Measurements from ENCODE around the gene BLOC1S6. TPM values are rescaled to one million over a fixed set of nuclear protein-coding genes. Genes with fewer than 3 reads are reported as not detected.

Gene BLOC1S6
- total RNA-seq, 2 experiments from 2014 or later, result 32.9 to 35.2 TPM

- DNase-seq, result no peak
- Mint-ChIP-seq H3K4me3 (no peak overlapping the region), H3K9me3 (ENCODE audit: insufficient read depth) (peaks cover 13% of the 10 kb centered on the region), H3K27me3 (ENCODE audit: low read depth) (peaks cover 4% of the 10 kb centered on the region), H3K4me1 (ENCODE audit: low read depth) (peaks cover 14% of the 10 kb centered on the region), H3K36me3 (ENCODE audit: low read depth) (peaks cover 9% of the 10 kb centered on the region), H3K27ac (no peak overlapping the region)
- no peak for ATAC-seq
- CTCF ChIA-PET, result interaction anchor here (1.0 to 2.4 kb wide), 3 partner anchors 9 to 20 kb away, joined by 3 to 7 read pairs (median 4); no protein-coding TSS in a partner anchor
- POLR2A ChIA-PET, result interaction anchor here (0.9 kb wide), 1 partner anchor 44 kb away, joined by 3 read pairs; no protein-coding TSS in a partner anchor
Measured at GRCh38 chr15:45630917-45631691, 43.9 kb downstream of the BLOC1S6 start.

GRCh38 chr15:45631776-45632175 is 44.6 kb downstream of the BLOC1S6 start:
- H3K27ac Mint-ChIP-seq, result no peak overlapping the region
- no peak for ATAC-seq

GRCh38 chr15:45634432-45635190 is 47.4 kb downstream of the BLOC1S6 start, which contains the start of gene SQOR:
SQOR (plus strand) TSS chr15:45635029; CDS start chr15:45658924, 23,895 bp downstream.
- Mint-ChIP-seq H3K4me3 (peak within 1 kb of the TSS; percentile 100), H3K4me1 (ENCODE audit: low read depth) (peaks cover 39% of the 10 kb centered on the region), H3K9me3 (ENCODE audit: insufficient read depth) (no peaks in the 10 kb centered on the region), H3K27me3 (ENCODE audit: low read depth) (no peaks in the 10 kb centered on the region), H3K27ac (peak within 1 kb of the TSS; percentile 95), H3K36me3 (ENCODE audit: low read depth) (peaks cover 27% of the 10 kb centered on the region)
- ChIA-PET POLR2A (interaction anchor here (0.6 to 3.1 kb wide), 10 partner anchors 10 to 105 kb away, joined by 3 to 26 read pairs (median 4); partner anchors contain the start of gene BLOC1S6), CTCF (interaction anchor here (0.8 to 2.4 kb wide), 10 partner anchors 10 to 434 kb away, joined by 3 to 10 read pairs (median 3); partner anchors contain the start of gene BLOC1S6)
- ATAC-seq, result peak; percentile 78
- peak; percentile 78 for DNase-seq

More at GRCh38 chr15:45631776-45632175, 44.6 kb downstream of the BLOC1S6 start:
- DNase-seq, result no peak
- Mint-ChIP-seq H3K9me3 (ENCODE audit: insufficient read depth) (peaks cover 6% of the 10 kb centered on the region), H3K4me3 (no peak overlapping the region), H3K36me3 (ENCODE audit: low read depth) (peaks cover 6% of the 10 kb centered on the region), H3K27me3 (ENCODE audit: low read depth) (peaks cover 2% of the 10 kb centered on the region), H3K4me1 (ENCODE audit: low read depth) (peaks cover 14% of the 10 kb centered on the region)
- CTCF ChIA-PET, result interaction anchor here (1.0 to 2.4 kb wide), 2 partner anchors 15 to 20 kb away, joined by 3 to 7 read pairs; no protein-coding TSS in a partner anchor
- POLR2A ChIA-PET, result interaction anchor here (0.9 kb wide), 1 partner anchor 45 kb away, joined by 3 read pairs; no protein-coding TSS in a partner anchor

GRCh38 chr15:45635191-45635638 is 48.0 kb downstream of the BLOC1S6 start:
- Mint-ChIP-seq H3K27ac (peak overlapping the region; percentile 95), H3K4me3 (peak overlapping the region; percentile 100), H3K36me3 (ENCODE audit: low read depth) (peaks cover 33% of the 10 kb centered on the region), H3K27me3 (ENCODE audit: low read depth) (no peaks in the 10 kb centered on the region), H3K9me3 (ENCODE audit: insufficient read depth) (no peaks in the 10 kb centered on the region), H3K4me1 (ENCODE audit: low read depth) (peaks cover 42% of the 10 kb centered on the region)
- CTCF ChIA-PET, result interaction anchor here (0.8 to 2.4 kb wide), 8 partner anchors 10 to 435 kb away, joined by 3 to 10 read pairs (median 3); partner anchors contain the start of gene BLOC1S6
- ATAC-seq (peak; percentile 79), DNase-seq (peak; percentile 83)
- POLR2A ChIA-PET, result interaction anchor here (0.6 to 3.1 kb wide), 9 partner anchors 10 to 80 kb away, joined by 3 to 26 read pairs (median 4); partner anchors contain the start of gene BLOC1S6

GRCh38 chr15:45635763-45636292 is 48.6 kb downstream of the BLOC1S6 start:
- Mint-ChIP-seq H3K4me1 (ENCODE audit: low read depth) (peaks cover 47% of the 10 kb centered on the region), H3K27ac (peak overlapping the region; percentile 95), H3K36me3 (ENCODE audit: low read depth) (peaks cover 38% of the 10 kb centered on the region), H3K4me3 (peak overlapping the region; percentile 100), H3K9me3 (ENCODE audit: insufficient read depth) (no peaks in the 10 kb centered on the region), H3K27me3 (ENCODE audit: low read depth) (no peaks in the 10 kb centered on the region)
- ChIA-PET CTCF (interaction anchor here (0.8 to 2.4 kb wide), 4 partner anchors 9 to 70 kb away, joined by 3 to 10 read pairs (median 4); partner anchors contain the start of gene BLOC1S6), POLR2A (interaction anchor here (1.0 to 3.1 kb wide), 6 partner anchors 9 to 70 kb away, joined by 3 to 26 read pairs (median 4); partner anchors contain the start of gene BLOC1S6)
- DNase-seq (no peak), ATAC-seq (no peak)

GRCh38 chr15:45637141-45637540 is 50.0 kb downstream of the BLOC1S6 start:
- Mint-ChIP-seq H3K4me3 (peak overlapping the region; percentile 88), H3K4me1 (ENCODE audit: low read depth) (peaks cover 52% of the 10 kb centered on the region), H3K9me3 (ENCODE audit: insufficient read depth) (no peaks in the 10 kb centered on the region), H3K27me3 (ENCODE audit: low read depth) (no peaks in the 10 kb centered on the region), H3K36me3 (ENCODE audit: low read depth) (peaks cover 43% of the 10 kb centered on the region), H3K27ac (peak overlapping the region; percentile 98)
- no peak for DNase-seq
- no peak for ATAC-seq
- ChIA-PET CTCF (interaction anchor here (0.8 to 1.8 kb wide), 10 partner anchors 9 to 238 kb away, joined by 3 to 9 read pairs (median 4); no protein-coding TSS in a partner anchor), POLR2A (interaction anchor here (0.7 to 1.7 kb wide), 6 partner anchors 12 to 439 kb away, joined by 3 to 15 read pairs (median 3); partner anchors contain the start of gene BLOC1S6)

- Mint-ChIP-seq H3K4me3 (peak overlapping the region; percentile 88), H3K27me3 (ENCODE audit: low read depth) (no peaks in the 10 kb centered on the region), H3K36me3 (ENCODE audit: low read depth) (peaks cover 47% of the 10 kb centered on the region), H3K9me3 (ENCODE audit: insufficient read depth) (no peaks in the 10 kb centered on the region), H3K27ac (peak overlapping the region; percentile 98), H3K4me1 (ENCODE audit: low read depth) (peaks cover 55% of the 10 kb centered on the region)
- ATAC-seq, result peak; percentile 67
- ChIA-PET CTCF (interaction anchor here (1.0 to 1.8 kb wide), 9 partner anchors 10 to 238 kb away, joined by 3 to 9 read pairs (median 4); no protein-coding TSS in a partner anchor), POLR2A (interaction anchor here (0.6 to 1.7 kb wide), 8 partner anchors 11 to 607 kb away, joined by 3 to 15 read pairs (median 3); partner anchors contain the start of gene BLOC1S6)
- DNase-seq, result peak; percentile 69
Measured at GRCh38 chr15:45637552-45638033, 50.4 kb downstream of the BLOC1S6 start.

- ChIA-PET POLR2A (interaction anchor here (2.8 kb wide), 1 partner anchor 54 kb away, joined by 11 read pairs; the partner anchor contains the start of gene BLOC1S6), CTCF (interaction anchor here (2.4 kb wide), 1 partner anchor 65 kb away, joined by 10 read pairs; no protein-coding TSS in a partner anchor)
- DNase-seq (no peak), ATAC-seq (no peak)
- Mint-ChIP-seq H3K36me3 (ENCODE audit: low read depth) (peaks cover 60% of the 10 kb centered on the region), H3K4me1 (ENCODE audit: low read depth) (peaks cover 72% of the 10 kb centered on the region), H3K27ac (no peak overlapping the region), H3K4me3 (no peak overlapping the region), H3K9me3 (ENCODE audit: insufficient read depth) (no peaks in the 10 kb centered on the region), H3K27me3 (ENCODE audit: low read depth) (no peaks in the 10 kb centered on the region)
Measured at GRCh38 chr15:45640616-45641015, 53.4 kb downstream of the BLOC1S6 start.

- Mint-ChIP-seq H3K27ac (no peak overlapping the region), H3K4me1 (ENCODE audit: low read depth) (peaks cover 73% of the 10 kb centered on the region), H3K27me3 (ENCODE audit: low read depth) (no peaks in the 10 kb centered on the region), H3K9me3 (ENCODE audit: insufficient read depth) (no peaks in the 10 kb centered on the region), H3K4me3 (no peak overlapping the region), H3K36me3 (ENCODE audit: low read depth) (peaks cover 61% of the 10 kb centered on the region)
- ChIA-PET POLR2A (interaction anchor here (2.8 kb wide), 1 partner anchor 54 kb away, joined by 11 read pairs; the partner anchor contains the start of gene BLOC1S6), CTCF (interaction anchor here (2.4 kb wide), 1 partner anchor 64 kb away, joined by 10 read pairs; no protein-coding TSS in a partner anchor)
- ATAC-seq (no peak), DNase-seq (no peak)
Measured at GRCh38 chr15:45641374-45641781, 54.2 kb downstream of the BLOC1S6 start.
